Upper lobe of left lung (tissue), 6 donors: Measurements from ENCODE around the gene SLC15A1. TPM values are rescaled to one million over a fixed set of nuclear protein-coding genes. Genes with fewer than 3 reads are reported as not detected.

Experiments
- ATAC-seq, 2 donors: fragments of 200-7000 bp; cut with Tn5 transposase; one replicate each; pipeline ENCODE4 v1.9.1; 2022; ENCODE audit warnings: mild to moderate bottlenecking in 2 of 2, moderate library complexity in 2 of 2; ENCODE audit not compliant: low FRiP score in 2 of 2
- DNase-seq, 2 donors: peaks; one replicate each; pipeline ENCODE4 v3.0.0-alpha.2; 2019 to 2020
- H3K27ac ChIP-seq, 4 donors: fragments of 200-600 bp; sonication (generic); one replicate each; pipeline ENCODE4 v1.5.1; 2016 to 2019
- H3K27me3 ChIP-seq, 4 donors: fragments of 200-600 bp; sonication (generic); one replicate each; pipeline ENCODE4 v1.5.1; 2017 to 2019
- H3K36me3 ChIP-seq, 4 donors: fragments of 200-600 bp; sonication (generic); one replicate each; pipeline ENCODE4 v1.5.1; 2016 to 2019
- H3K4me1 ChIP-seq, 4 donors: fragments of 200-600 bp; sonication (generic); one replicate each; pipeline ENCODE4 v1.5.1; 2018 to 2019
- H3K4me3 ChIP-seq, 4 donors: fragments of 200-600 bp; sonication (generic); one replicate each; pipeline ENCODE4 v1.5.1; 2017 to 2019; ENCODE audit warnings: mild to moderate bottlenecking in 2 of 4, moderate library complexity in 1 of 4
- H3K9me3 ChIP-seq, 4 donors: fragments of 200-600 bp; sonication (generic); one replicate each; pipeline ENCODE4 v1.5.1; 2018 to 2019
- EP300 ChIP-seq, 4 donors: sonication (generic); formaldehyde crosslinking; IDR thresholded peaks; one replicate each; pipeline ENCODE4 v1.5.1; 2017; ENCODE audit warnings: antibody characterized with exemption in 4 of 4, control low read depth in 2 of 4
- POLR2A ChIP-seq, 4 donors: fragments of 450-650 bp; IDR thresholded peaks; one replicate each; pipeline ENCODE4 v1.5.1; 2016 to 2017; ENCODE audit warnings: antibody characterized with exemption in 4 of 4, mild to moderate bottlenecking in 2 of 4
- POLR2AphosphoS5 ChIP-seq, 2 donors: sonication (generic); formaldehyde crosslinking; IDR thresholded peaks; one replicate each; pipeline ENCODE4 v1.5.1; 2017; ENCODE audit warnings: antibody characterized with exemption in 2 of 2
- WGBS, 2 donors: methylation state at CpG; one replicate each; pipeline ENCODE4 v1.1.5; 2017 to 2018; 5-methylcytosine and 5-hydroxymethylcytosine counted together
- total RNA-seq, 6 donors: library from RNA; depleted of rRNA in 4 of 6; stranded (reverse); fragments of >200 nt in 4 of 6; gene quantifications; one replicate each; pipeline versions ENCODE4 v1.1.0 to v1.2.1, GENCODE V29; 2016 to 2021
- TF ChIP-seq, protein P1 (sequence below), 6 experiments: fragments of 450-650 bp in 4 of 6; fragments of 200-600 bp in 2 of 6; sonication (generic) in 2 of 6; IDR thresholded peaks; one replicate each; pipeline ENCODE4 v1.5.1; 2016 to 2019; ENCODE audit warnings: antibody characterized with exemption in 6 of 6
- donor health status: DM: no; HTN: no; CAD: no; lungs with moderate emphysema.
- donor health status: DM: no; HTN: yes; CAD: no; lungs with severe emphysema.

SLC15A1 gene
- under 1 TPM in 3 of 6 donors, not detected in 3; 0.07 to 0.23 (median 0.15) TPM for total RNA-seq

GRCh38 chr13:98752467-98753290, at the start of gene SLC15A1:
TSS of gene SLC15A1 (minus strand) at chr13:98752672. CDS start at chr13:98752598, 74 bp downstream.
- peak within 1 kb of the TSS; percentile 5 to 48 (median 39) for H3K4me3 ChIP-seq
- H3K36me3 ChIP-seq: no peaks in the 10 kb centered on the region
- 53 to 68% methylated on average over 5 to 8 of the region's 59 CpGs for WGBS, 2 donors
- peaks cover 5 to 14% (median 11%) of the 10 kb centered on the region in 4 donors for H3K4me1 ChIP-seq
- no peak within 1 kb of the TSS for H3K27ac ChIP-seq
- peak in 1 of 2 donors; percentile 83 for DNase-seq
- peaks cover 0 to 22% (median 9%) of the 10 kb centered on the region in 4 donors for H3K27me3 ChIP-seq
- H3K9me3 ChIP-seq: peaks cover 0 to 4% (median 4%) of the 10 kb centered on the region in 4 donors
- TF ChIP-seq, protein P1, sequence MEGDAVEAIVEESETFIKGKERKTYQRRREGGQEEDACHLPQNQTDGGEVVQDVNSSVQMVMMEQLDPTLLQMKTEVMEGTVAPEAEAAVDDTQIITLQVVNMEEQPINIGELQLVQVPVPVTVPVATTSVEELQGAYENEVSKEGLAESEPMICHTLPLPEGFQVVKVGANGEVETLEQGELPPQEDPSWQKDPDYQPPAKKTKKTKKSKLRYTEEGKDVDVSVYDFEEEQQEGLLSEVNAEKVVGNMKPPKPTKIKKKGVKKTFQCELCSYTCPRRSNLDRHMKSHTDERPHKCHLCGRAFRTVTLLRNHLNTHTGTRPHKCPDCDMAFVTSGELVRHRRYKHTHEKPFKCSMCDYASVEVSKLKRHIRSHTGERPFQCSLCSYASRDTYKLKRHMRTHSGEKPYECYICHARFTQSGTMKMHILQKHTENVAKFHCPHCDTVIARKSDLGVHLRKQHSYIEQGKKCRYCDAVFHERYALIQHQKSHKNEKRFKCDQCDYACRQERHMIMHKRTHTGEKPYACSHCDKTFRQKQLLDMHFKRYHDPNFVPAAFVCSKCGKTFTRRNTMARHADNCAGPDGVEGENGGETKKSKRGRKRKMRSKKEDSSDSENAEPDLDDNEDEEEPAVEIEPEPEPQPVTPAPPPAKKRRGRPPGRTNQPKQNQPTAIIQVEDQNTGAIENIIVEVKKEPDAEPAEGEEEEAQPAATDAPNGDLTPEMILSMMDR (IDR thresholded peaks at IDR 0.05): no peak
- no peak for TF ChIP-seq POLR2A (IDR thresholded peaks at IDR 0.05)
- no peak for TF ChIP-seq EP300 (IDR thresholded peaks at IDR 0.05)
- no peak for TF ChIP-seq POLR2AphosphoS5 (IDR thresholded peaks at IDR 0.05)
- peak in 1 of 2 donors; percentile 43 for ATAC-seq

DNA sequence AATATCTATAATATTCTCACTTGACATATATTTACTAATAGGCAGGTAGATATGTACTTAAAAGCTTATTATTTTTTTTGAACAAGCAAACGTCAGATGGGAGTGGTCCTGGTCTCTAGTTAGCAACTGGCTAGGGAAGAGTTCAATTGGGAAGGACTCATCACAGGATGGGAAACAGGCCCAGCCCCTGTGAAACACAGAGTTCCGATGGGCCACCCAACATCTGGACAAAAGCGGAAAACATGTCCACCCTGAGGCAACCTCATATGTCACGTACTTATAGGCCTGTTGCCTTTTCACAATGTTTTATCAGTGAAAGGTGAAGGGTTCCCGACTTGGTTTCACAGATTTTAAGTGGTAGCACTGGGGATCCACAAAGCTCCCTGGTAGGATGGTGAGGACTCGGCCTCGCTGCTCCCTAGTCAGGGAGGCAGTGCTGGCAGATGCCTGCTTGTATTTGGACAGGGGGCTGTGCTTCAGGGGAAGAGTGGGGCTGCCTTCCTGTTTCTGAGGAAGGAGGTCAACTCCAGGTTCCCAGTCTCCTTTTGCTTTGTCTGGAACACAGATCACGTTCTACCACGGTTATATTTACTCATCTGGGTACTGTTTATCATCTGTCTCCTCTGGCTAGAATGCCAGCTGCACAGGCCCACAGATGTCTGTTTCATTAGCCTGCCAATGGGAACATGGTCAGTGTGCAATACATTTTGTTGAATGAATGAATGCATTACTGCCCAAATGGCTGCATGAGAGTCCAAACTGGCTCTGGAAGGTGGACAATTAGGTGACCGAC, 49.4 kb upstream of the SLC15A1 start:
- Histone ChIP-seq H3K36me3 (peaks cover 2 to 94% (median 49%) of the 10 kb centered on the region in 4 donors), H3K4me3 (no peak overlapping the region), H3K27me3 (no peaks in the 10 kb centered on the region), H3K9me3 (no peaks in the 10 kb centered on the region), H3K4me1 (no peaks in the 10 kb centered on the region), H3K27ac (no peak overlapping the region)
- 82 to 83% methylated on average over 10 of the region's 10 CpGs for WGBS, 2 donors
- no peak for DNase-seq
- peak in 1 of 2 donors; percentile 37 for ATAC-seq
- no peak for TF ChIP-seq EP300 (IDR thresholded peaks at IDR 0.05)
- TF ChIP-seq POLR2A (IDR thresholded peaks at IDR 0.05): no peak
- TF ChIP-seq, protein P1 (IDR thresholded peaks at IDR 0.05): no peak

GRCh38 chr13:98800078-98800477, 47.6 kb upstream of the SLC15A1 start:
- H3K27me3 ChIP-seq: no peaks in the 10 kb centered on the region
- no peak for TF ChIP-seq POLR2AphosphoS5 (IDR thresholded peaks at IDR 0.05)
- TF ChIP-seq, protein P1 (IDR thresholded peaks at IDR 0.05): no peak
- no peak for TF ChIP-seq POLR2A (IDR thresholded peaks at IDR 0.05)
- TF ChIP-seq EP300 (IDR thresholded peaks at IDR 0.05): no peak
- H3K36me3 ChIP-seq: peaks cover 9 to 94% (median 56%) of the 10 kb centered on the region in 4 donors
- 86 to 100% methylated on average over 2 to 14 of the region's 14 CpGs for WGBS, 2 donors
- ATAC-seq: no peak
- H3K4me3 ChIP-seq: no peak overlapping the region
- DNase-seq: peak in 1 of 2 donors; percentile 61
- H3K9me3 ChIP-seq: no peaks in the 10 kb centered on the region
- H3K4me1 ChIP-seq: no peaks in the 10 kb centered on the region
- no peak overlapping the region for H3K27ac ChIP-seq

DNA sequence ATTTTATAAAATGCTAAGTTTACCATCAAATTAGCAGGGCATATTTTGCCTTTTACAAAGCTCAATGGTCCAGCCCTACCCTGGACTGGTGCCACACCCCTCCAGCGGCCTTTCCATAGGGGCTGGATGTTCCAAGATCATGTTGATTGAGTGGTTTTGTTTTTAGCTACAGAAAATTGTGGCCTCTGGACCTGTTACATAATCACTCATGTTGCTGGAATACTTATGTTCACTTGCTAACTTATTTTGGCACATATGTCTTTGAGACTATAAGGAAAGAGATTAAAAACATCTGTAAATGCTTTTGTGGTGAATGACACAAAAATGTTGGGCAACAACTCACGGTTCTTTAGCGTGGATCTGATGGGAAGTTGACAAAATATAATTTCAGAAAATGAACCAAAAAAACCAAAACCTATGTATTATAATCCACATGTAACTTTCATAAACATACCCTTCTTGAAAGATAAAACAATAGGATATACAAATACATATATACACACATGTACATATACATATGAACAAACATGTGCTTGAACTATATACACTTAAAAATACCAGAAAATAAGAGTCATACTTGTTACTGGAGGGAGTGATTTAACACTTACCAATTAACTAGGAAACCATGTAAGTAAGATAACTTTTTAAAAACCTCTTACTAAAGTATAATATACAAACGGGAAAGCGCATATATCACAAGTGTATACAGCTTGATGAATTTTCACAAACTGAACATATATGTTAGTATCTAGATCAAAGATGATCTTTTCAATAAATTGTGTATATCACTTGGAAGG, 46.6 kb upstream of the SLC15A1 start:
- H3K27ac ChIP-seq: no peak overlapping the region
- DNase-seq (no peak), ATAC-seq (no peak)
- no peak overlapping the region for H3K4me3 ChIP-seq
- peaks cover 9 to 94% (median 56%) of the 10 kb centered on the region in 4 donors for H3K36me3 ChIP-seq
- TF ChIP-seq POLR2A (IDR thresholded peaks at IDR 0.05) (no peak), EP300 (IDR thresholded peaks at IDR 0.05) (no peak), POLR2AphosphoS5 (IDR thresholded peaks at IDR 0.05) (no peak)
- TF ChIP-seq, protein P1 (IDR thresholded peaks at IDR 0.05): no peak
- WGBS, 2 donors: 69 to 83% methylated on average over 5 of the region's 5 CpGs
- no peaks in the 10 kb centered on the region for H3K27me3 ChIP-seq
- no peaks in the 10 kb centered on the region for H3K9me3 ChIP-seq
- no peaks in the 10 kb centered on the region for H3K4me1 ChIP-seq
